A204.1 (cell line): ENCODE data around the gene ATP10B.

Experiments used
- FAIRE-seq: peaks from 2 replicates; lab custom pipeline; 2012; peaks lifted over from hg19 to GRCh38; lab: Jason Lieb, UNC

The ATP10B gene

GRCh38 chr5:160629003-160629402, 223.0 kb downstream of the ATP10B start:
- no peak for FAIRE-seq

GRCh38 chr5:160628619-160628968, 223.4 kb downstream of the ATP10B start:
- no peak for FAIRE-seq

GRCh38 chr5:160627921-160628618, 223.9 kb downstream of the ATP10B start:
- no peak for FAIRE-seq

GRCh38 chr5:160626322-160626721, 225.7 kb downstream of the ATP10B start:
- FAIRE-seq = no peak

- no peak for FAIRE-seq
These were observed 230.5 kb downstream of the ATP10B start for GRCh38 chr5:160621526-160621925.

GRCh38 chr5:160620401-160620800, 231.6 kb downstream of the ATP10B start:
- no peak for FAIRE-seq

GRCh38 chr5:160619381-160619780, 232.6 kb downstream of the ATP10B start:
- FAIRE-seq = no peak

GRCh38 chr5:160618286-160618685, 233.7 kb downstream of the ATP10B start:
- FAIRE-seq = no peak

GRCh38 chr5:160616712-160617497, 235.1 kb downstream of the ATP10B start:
- FAIRE-seq = no peak

- FAIRE-seq = no peak
These were observed 237.9 kb downstream of the ATP10B start for GRCh38 chr5:160614136-160614535.

- FAIRE-seq = no peak
These were observed 246.7 kb downstream of the ATP10B start for GRCh38 chr5:160605266-160605665.

- FAIRE-seq = no peak
These were observed 247.5 kb downstream of the ATP10B start for GRCh38 chr5:160604484-160604883.

- FAIRE-seq = no peak
These were observed 249.3 kb downstream of the ATP10B start for GRCh38 chr5:160602744-160603143.

GRCh38 chr5:160601046-160601445, 251.0 kb downstream of the ATP10B start:
- no peak for FAIRE-seq

GRCh38 chr5:160573318-160573717, 278.7 kb downstream of the ATP10B start:
- FAIRE-seq = no peak

- no peak for FAIRE-seq
These were observed 284.8 kb downstream of the ATP10B start for GRCh38 chr5:160567031-160567705.

GRCh38 chr5:160565376-160565775, 286.6 kb downstream of the ATP10B start:
- no peak for FAIRE-seq

- FAIRE-seq = no peak
These were observed 295.2 kb downstream of the ATP10B start for GRCh38 chr5:160556846-160557245.

GRCh38 chr5:160555971-160556631, 295.9 kb downstream of the ATP10B start:
- FAIRE-seq = no peak

GRCh38 chr5:160555581-160555970, 296.4 kb downstream of the ATP10B start:
- FAIRE-seq = no peak

GRCh38 chr5:160550075-160550474, 301.9 kb downstream of the ATP10B start:
- FAIRE-seq = no peak

GRCh38 chr5:160548949-160549645, 302.9 kb downstream of the ATP10B start:
- FAIRE-seq = no peak
